ENCODE measurements around the gene ATP6V0D1.

ATP6V0D1 gene

DNA sequence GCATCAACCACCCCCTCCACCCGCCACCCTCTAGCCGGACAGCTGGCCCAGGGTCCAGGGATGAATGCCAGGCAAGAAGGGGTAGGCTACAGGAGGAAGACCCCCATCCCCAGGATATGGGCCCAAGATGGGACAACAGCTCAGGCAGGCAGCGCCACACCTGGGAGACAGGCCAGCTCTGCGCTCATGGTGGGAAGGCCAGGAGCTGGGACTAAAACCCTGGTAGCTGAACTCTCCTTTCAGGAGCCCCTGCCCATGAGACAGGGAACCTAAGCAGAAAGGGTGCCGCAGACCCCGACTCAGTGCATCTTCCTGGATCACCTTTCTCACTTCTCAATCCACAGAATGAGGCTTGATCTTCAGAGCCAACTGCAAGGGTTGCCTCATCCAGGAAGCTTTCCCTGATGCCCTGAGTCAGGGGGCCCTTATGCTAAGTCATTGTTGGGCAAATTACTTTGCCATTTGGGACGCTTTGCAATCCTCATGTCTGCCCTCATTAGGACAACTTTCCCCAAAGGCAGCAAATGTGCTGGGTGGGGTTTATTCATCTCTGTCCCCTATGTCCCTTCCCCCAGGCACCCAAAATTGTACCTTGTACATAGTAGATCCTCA, 73.7 kb downstream of the ATP6V0D1 start:
- DNase-seq (ENCODE audit: low read depth): no peak

DNA sequence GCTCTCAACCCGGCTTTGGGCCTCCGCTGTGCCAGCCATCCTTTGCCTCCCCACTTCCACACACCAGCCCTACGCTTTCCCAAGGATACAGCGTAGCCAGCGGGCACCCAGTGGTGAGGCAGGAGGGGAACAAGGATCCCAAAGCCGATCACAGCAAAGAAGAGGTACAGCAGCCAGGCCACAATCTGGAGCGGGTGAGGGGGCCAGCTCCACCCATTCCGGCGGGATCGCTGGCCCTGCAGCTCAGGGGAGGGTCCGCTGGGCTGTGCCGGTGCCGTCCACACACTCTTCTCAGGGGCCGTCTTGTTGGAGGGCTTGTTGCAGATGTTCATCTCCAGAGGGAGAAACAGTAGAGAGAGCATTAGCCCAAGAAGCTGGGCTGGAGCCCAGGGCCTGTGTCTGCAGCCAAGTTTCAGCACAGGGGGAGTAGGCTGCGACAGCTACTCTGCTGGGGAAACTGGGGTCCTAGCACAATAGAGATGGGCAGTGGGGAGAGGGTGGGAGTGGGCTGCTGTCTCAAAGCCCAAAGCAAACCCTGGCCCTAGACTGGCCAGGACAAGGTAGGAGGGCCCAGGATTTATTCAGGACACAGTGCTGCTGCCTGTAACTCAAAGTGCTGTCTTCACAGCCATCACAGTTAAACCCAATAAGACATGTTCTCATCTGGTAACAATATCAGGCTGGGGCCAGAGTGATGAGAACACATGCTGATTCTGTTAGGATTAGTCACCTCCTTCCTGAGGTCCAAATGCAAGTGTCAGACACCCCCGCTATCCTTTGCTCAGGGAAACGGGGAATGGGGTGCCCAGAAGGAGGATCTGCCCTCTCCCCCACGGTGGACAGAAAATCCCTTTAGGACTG, 74.6 kb downstream of the ATP6V0D1 start:
- DNase-seq (ENCODE audit: low read depth): no peak

DNA sequence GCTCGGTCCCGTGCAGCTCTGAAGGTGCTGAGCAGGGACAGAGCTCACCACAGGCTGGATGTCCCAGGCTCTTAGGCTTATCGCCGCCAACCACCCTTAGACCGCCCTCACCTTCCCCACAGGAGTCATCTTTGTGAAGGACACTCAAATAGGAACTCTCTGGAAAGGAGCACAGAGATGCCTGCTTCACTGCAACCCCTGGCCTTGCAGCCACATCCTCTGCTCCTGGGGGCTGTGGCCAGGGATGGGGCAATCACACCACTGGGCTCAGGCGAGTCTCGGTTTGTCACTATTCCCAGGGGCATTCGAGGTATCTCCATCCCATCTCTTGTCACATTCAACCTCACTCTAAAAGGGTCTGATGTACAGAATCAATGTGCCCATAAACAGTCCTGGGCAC, 75.6 kb downstream of the ATP6V0D1 start:
- DNase-seq (ENCODE audit: low read depth): no peak

DNA sequence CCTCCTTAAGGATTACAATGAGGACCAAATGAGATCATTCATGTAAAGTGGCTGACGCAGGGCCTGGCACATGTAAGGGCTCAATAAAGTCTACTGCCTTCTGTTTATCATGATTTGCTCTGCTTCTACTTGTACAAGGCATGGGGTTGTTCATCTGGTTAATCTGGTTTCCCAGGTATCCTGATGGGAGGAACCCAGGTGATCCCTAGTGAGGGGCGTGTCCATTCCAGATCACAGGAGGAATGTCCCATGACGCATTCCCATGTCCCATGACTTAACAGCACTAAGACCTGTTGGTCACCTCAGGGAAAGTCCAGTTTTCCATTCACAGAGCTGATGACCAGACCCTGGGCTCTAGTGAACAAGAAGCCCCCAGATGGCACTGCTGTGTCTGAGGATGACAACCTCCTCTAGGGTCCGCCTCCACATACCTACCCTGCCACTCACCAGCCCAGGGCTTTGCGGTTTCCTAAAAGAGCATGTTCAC, 76.2 kb downstream of the ATP6V0D1 start:
- no peak for DNase-seq (ENCODE audit: low read depth)

DNA sequence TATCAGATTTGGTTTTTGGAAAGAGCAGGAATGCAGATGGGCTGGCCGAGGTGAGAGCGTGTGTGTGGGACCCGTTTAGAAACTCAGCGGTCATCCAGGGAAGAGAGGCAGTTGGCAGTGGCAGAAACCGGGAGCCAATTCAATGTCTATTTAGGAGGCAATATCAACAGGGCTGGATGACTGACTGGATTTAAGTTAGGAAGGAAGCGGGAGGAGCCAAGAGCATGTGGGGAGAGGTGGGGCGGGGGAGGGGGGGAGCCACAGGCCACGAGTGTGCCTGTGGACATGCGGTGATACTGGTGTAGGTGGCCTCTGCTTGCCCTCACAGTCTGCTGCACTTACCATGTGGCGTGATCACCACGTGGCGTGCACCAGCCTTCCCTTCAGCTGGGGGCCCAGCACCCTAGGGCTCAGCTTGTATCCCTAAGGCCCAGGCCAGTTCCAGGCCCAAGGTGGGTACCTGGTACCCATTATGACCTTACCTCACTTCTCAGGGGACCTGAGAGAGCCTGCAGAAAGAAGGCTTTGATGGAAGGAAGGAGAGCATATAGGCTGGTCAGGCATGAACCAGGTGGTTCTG, 76.9 kb downstream of the ATP6V0D1 start:
- DNase-seq (ENCODE audit: low read depth): no peak

DNA sequence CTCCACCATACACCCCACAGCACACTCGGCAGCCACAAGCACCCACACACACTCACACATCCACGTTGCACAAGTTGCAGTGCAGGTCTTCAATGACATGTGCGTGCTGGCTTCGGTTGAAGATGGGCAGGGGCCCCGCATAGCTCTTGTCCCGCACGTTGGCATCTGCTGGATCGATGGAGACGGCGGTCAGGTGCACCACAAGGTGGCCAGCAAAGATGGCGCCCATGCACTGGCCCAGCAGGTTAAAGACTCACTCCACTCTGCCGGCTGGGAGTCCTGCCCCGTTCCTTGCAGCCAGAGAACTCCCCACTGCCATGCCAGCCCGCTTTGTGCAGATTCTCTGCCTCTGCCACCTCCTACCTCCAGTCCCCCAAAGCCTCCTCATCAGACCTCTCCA, 80.1 kb downstream of the ATP6V0D1 start:
- DNase-seq (ENCODE audit: low read depth): no peak

DNA sequence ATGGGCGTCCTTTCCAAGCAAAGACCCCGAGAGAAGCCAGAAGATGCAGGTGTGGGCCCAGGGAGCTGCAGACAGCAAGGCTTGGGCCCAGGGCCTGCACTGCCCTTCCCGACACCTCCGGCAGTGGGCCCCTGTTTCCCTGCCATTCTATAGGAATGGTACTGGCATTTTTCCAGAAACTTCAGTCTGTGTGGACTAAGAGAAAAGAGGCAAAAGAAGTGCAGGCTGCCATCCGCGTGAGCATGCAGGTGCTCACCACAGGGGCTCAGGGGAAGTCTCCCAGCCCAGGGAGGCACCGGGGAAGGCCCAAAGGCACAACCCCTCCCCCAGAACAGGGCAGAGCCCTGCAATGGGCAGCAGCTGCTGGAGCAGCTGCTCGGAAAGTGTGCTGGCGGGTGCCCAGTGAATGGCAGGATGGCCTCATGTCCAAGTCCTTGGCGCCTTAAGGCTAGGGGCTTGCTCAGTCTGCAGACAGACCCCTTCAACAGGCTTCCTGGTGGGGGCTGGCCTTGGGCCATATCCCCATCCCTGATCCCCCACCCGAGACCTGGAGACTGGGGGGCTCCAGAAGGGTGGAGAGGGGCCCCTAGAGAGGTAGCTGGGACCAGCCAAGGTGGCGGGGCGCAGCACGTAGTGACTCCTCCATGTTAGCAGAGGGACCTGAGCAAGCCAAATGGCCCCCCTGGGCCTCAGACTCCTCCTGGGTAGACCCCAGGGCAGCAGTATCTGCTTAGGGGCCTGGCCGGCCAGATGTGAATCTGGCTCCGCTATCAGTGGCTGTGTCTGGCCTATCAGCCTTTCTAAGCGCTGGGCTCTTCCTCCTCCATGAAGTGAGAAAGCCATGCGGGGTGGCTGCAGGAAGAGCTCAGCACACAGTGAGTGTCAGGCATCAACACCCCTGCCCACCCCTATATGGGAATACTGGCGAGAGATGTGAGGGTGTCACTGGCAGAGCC, 80.9 kb downstream of the ATP6V0D1 start:
- no peak for DNase-seq (ENCODE audit: low read depth)

DNA sequence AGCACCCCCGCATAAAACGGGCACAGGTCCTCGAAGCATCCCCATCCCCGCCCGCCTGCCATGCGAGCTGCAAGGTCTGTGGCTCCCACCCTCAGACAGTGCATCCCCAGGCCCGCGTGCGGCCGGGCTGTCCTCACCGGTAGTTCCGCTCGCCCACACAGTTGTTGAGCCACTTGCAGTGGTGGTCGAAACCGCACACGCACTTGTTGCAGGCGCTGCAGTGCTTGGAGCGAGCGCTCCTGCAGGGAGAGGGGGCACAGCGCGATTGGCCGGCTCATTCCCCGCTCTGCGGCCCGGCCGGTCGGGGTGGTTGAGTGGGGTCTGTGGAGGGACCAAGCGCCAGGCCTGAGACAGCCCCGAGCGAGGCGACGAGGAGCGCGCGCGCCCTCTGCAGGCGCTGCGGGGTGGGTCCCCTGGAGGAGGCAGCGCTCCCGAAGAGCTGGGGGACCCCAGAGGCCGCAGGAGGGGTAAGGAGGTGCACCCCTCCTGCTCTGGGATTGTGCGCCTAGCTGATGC, 81.7 kb downstream of the ATP6V0D1 start:
- peak; percentile 33 for DNase-seq (ENCODE audit: low read depth)

DNA sequence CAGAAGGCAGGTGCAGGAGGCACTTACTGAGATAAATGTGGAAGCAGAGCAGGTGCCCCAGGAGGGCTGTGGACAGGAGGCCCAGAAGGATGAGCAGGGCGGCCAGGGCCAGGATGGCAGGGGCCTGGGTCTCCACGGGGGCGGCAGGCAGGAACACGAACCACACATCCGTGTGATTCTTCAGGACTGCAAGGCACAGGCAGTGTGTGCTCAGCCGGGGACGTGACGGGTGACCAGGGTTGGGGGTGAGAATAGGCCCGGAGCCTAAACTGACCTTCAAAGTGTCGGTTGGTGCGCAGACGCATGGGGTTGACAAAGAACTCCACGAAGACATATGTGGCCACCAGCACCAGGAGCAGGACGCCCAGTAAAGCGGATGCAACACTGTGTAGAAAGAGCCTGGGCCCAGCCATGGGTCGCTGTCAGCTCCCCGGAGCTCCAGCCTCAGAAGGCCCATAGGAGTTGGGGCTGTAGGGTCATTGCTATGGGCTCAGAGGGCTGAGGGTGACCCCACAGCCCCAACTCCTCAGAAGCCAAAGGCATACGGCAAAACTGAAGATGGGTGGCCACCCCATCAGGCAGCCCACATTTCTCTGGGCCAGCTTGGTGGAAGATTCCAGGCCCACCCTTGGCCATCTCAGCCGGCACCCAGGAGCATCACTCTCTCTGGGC, 82.3 kb downstream of the ATP6V0D1 start:
- no peak for DNase-seq (ENCODE audit: low read depth)

DNA sequence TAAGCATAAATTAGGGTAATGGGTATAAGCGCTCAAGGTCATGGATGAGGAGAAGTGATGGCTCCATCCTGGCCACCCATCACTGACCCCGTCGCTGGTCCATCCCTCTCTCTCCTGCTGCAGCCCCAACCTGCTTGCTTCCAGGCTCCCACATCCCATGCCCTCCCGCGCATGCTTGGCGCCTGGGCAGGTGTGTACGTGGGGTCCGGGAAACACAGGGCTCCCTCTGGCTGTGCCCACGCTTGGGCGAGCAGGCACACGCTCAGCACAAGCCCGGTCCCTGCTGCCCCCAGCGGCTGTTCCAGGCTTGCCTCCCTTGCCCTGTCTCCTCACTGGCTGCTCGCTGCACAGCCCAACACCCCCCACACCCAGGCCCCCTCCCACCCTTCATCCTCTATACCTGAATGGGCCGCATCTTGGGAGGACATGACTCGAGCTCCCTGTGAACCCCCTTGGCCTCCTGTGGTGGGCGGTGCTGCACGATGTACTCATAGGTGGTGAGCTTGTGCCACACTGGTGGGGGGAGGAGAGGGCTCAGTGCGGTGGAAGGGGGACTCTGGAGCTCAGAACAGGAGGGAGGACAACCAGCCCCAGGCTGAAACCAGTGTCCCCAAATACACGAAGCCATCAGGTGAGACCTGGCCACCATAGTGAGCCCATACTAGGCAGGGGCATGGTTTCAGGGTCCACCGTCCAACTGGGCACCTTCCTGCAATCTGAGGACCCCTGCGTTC, 83.0 kb downstream of the ATP6V0D1 start:
- DNase-seq (ENCODE audit: low read depth): no peak

DNA sequence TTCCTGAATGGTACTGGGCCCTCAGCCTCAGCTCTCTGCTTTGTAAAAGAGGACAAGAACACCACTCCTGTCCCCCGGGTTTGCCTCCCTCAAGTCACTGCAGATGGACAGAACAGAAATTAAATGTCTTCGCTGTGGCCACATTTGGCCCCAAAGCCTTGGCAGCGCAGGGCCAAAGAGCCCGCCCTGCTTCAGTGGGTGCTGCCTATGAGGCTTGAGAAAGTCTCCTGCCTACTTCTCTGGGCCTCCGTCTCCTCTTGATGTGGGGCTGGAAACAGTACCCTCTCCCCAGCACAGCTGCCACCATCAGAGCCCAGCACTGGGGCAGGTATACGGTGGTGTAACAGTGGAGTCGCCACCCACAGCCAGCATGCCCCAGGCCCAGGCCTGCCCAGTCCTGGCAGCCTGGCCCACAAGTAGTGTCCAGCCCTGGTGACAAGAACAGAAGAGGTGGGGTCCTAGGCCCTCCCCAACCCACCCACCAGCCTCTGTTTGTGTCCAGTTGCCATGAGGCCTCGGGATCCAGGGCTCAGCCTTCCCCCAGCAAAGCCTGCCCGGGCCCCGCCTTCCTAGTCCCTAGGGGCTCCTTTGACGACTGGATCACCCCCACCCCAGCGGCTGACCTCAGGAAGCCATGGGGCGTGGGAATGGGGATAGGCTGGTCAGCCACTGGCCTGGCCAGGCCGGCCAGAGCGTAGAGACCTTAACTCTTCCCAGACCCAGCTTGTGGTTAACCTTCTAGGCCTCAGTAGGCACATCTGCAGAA, 83.7 kb downstream of the ATP6V0D1 start:
- no peak for DNase-seq (ENCODE audit: low read depth)

DNA sequence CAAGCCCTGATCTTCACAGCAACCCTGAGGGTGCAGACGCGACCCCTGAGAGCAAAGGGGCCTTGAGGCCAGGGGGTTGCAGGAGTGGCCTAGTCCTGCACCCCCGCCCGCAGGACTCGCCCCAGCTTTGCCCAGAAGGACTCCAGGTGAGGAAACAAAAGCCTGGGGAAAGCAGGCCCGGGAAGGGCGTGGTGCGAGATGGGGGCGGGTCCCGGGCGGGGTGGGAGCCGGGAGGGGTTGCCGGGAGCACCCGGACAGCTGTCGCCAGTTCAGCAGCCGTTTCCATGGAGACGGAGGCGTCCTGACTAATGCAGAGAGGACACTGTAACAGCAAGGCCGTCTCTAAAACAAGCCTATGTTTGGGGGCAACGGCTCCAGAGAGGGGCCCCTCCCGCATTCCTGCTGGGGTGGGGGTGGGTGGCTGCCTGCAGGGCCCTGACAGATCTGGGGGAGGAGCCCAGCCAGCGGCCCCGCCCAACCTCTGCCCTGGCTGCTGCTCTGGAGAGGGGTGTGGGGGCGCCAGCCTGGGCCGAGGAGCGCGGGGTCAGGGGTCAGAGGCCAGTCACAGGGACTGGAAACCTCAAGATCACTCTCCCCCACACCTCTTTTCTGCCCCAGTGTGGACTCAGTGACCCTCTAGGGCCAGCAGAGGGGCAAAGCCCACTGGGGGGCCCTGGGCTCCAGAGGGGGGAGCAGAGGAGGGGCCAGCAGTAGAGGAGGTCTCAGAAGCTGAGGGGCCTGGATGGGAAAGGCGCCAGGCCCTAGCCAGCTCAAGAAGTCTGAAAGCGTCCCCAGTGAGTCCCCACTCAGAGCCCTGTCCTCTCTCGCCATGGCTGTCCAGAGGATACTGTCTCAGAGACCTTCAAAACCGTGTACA, 84.6 kb downstream of the ATP6V0D1 start:
- DNase-seq (ENCODE audit: low read depth): no peak

DNA sequence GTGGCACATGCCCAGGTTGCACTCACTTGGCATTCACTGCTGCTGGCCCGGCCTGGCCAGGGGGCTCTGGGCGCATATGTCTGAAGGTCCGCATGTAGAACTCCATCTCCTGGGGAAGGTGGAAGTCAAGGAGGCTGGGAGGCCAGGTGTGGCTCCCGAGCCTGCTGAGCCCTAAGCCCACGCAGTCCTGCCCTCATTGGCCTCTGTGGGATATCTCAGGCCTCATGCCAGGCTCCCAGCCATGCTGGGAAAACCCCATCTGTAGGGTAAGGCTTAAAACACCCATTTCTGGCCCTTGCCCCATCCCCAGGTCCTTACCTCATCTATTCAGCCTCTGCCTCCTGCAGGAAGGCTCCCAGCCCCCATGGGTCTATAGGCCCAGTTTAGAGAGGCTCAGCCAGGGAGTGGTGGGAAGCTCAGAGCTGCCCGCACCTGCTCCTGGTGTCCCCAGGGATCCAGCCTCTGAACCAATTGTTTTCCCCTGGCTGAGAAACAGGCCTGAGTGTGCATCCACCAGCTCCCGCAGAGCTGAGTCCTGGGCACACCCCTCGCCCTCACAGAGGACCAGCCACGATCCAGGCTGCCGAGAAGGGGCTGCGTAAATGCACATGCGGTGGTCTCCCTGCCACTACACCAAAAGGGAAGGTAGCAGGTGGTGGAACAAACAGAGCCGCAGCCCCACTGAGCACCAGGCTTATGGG, 85.3 kb downstream of the ATP6V0D1 start:
- DNase-seq (ENCODE audit: low read depth): no peak

DNA sequence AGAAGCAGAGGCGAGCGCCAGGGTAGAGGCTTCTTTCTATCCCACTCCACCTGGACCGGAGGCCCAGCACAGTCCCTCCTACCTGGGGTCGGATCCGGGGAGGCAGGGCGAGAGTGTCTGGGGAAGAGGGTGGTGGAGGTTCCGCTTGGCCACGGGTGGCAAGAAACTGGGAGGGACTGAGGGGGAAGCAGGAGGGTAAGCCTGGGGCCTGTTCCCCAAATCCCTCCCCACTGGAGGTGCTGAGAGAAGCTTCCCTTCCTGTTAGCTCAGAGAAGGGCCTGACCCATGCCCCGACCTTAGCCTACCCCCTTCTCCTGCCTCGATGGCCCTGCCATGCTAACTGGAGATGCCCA, 85.9 kb downstream of the ATP6V0D1 start:
- no peak for DNase-seq (ENCODE audit: low read depth)

DNA sequence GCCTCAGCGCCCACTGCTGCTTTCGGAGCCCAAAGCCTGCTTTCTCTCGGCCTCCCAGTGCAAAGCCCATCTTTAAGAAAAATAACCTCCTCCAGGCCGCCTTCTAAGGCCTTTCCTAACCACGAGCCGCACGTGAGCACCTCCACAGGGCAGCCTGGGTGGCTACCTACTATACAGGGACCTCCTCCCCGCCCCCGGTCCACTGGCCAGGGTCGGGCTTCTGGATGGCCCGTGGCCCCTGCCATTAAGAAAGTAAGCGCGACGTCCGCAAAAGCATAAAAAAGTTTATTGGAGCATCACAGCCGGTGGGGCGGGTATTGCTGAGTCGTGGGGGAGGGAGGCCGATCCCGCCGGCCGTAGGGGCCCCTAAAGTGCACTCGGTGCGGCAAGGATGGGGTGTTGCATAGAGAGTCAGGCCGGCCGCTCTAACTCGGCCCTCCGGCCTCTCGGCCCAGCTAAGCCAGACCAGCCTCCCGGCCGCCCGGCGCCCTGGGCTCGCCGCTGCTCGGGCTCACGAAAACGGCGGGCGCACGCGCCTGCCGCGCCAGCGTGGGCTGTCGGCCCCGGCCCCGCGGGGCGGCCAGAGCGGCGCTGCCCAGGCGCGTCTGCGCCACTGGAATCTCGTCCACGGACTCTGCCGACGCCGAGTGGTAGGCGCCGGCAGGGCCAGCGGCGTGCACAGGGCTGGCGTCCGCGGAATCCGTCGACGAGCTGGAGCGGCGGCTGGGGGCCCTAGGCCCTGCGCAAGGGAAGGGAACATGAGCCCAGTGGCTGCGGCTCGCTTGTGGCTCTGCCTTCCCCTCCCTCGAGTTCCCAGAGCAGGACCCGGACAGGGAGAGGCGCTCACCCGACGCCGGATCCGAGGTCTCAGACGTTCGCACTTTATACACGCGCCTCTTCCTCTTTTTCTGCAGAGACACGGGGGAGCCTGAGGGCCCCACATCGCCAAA, 86.5 kb downstream of the ATP6V0D1 start:
- no peak for DNase-seq (ENCODE audit: low read depth)

DNA sequence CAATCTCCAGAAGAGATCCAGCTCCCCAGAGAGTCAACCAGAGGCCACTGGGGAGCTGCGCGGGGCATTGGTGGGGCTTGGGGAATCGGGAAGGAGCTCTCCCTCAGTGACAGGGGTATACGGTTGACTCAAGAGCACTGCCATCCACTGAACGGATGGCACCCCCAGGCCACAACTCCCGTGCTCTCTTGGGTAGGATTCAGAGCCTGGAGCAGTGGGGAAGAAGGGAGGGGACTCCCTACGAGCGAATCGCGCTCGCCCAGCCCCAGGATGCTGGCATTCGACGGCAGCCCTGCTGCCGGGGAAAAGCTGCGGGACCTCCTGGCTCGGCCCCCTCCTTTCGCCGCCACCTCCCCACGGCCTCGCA, 87.2 kb downstream of the ATP6V0D1 start:
- no peak for DNase-seq (ENCODE audit: low read depth)

Data from stimulated activated CD8-positive, alpha-beta memory T cell treated with anti-CD3 and anti-CD28 coated beads, Interleukin-4, amount 100 ng/mL, for 24 hours (primary cell).